RWPE1 (cell line): ENCODE data around the gene LRTM2.

ENCODE experiments used
- CTCF ChIA-PET: fragments of 350-600 bp; sonication (Branson Sonifier 250); formaldehyde crosslinking; extraction: SDS; loops from one replicate; lab custom pipeline; 2021; lab: Yijun Ruan, JAX
- POLR2A ChIA-PET: fragments of 400-600 bp; formaldehyde crosslinking; extraction: SDS; loops from one replicate; lab custom pipeline; 2020; ENCODE audit warnings: antibody characterized with exemption; ENCODE audit not compliant: low non-redundant PET; lab: Yijun Ruan, JAX
- DNase-seq: peaks from one replicate; pipeline ENCODE4 v3.0.0; 2012; ENCODE audit warnings: low spot score
- H3K27ac ChIP-seq: fragments of 450-650 bp; 2 replicates; pipeline ENCODE4 v1.5.1; 2017
- TF ChIP-seq, protein P1 (sequence below): fragments of 450-650 bp; conservative IDR thresholded peaks from 2 replicates; pipeline ENCODE4 v1.5.1; 2017; ENCODE audit warnings: low read depth, mild to moderate bottlenecking

The LRTM2 gene

DNA sequence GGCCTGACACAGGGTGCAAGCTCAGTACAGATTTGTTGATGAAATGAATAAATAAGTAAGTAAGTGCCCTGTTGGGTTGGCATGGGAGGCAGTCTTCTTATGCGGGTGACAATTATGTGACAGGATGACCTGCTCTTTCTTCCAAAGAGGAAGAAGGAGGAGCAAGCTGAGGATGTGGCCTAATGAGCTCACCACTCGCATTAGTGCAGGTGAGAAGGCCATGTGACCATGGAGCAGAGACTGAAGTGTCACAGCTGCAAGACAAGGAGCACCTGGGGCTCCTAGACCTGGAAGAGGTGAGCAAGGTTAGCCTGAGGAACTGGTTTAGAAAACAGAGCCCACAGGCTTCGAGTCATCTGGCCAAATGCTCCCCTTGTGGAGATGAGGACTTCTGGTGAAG lies 34.9 kb downstream of the LRTM2 start:
- ChIA-PET CTCF (interaction anchor here (0.6 kb wide), 1 partner anchor 12 kb away, joined by 3 read pairs; no protein-coding TSS in a partner anchor), POLR2A (no interaction called here)
- no peak overlapping the region for H3K27ac ChIP-seq
- TF ChIP-seq, protein P1, sequence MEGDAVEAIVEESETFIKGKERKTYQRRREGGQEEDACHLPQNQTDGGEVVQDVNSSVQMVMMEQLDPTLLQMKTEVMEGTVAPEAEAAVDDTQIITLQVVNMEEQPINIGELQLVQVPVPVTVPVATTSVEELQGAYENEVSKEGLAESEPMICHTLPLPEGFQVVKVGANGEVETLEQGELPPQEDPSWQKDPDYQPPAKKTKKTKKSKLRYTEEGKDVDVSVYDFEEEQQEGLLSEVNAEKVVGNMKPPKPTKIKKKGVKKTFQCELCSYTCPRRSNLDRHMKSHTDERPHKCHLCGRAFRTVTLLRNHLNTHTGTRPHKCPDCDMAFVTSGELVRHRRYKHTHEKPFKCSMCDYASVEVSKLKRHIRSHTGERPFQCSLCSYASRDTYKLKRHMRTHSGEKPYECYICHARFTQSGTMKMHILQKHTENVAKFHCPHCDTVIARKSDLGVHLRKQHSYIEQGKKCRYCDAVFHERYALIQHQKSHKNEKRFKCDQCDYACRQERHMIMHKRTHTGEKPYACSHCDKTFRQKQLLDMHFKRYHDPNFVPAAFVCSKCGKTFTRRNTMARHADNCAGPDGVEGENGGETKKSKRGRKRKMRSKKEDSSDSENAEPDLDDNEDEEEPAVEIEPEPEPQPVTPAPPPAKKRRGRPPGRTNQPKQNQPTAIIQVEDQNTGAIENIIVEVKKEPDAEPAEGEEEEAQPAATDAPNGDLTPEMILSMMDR = no peak
- no peak for DNase-seq

DNA sequence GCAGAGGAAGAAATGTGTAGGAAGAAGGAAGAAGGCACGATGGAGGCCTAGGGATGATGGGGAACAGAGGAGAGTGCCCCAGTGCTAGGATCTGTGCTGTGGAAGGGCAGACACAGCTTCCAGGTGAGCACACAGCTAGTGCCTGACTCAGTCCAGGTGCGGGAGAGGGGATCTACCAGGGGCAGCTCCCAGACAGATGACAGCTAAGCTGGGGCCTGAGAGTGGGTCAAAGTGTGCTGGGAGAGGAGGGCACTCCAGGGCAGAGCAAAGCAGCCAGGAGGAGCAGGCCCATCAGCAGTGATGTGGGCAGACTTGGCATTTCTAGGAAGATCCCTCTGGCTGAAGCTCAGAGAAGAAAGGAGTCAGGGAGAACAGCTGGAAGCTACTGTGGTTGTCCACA lies 36.7 kb downstream of the LRTM2 start:
- POLR2A ChIA-PET = interaction anchor here (0.6 kb wide), 1 partner anchor 12 kb away, joined by 9 read pairs; no protein-coding TSS in a partner anchor
- H3K27ac ChIP-seq = no peak overlapping the region
- no peak for DNase-seq
- TF ChIP-seq, protein P1 = no peak
- CTCF ChIA-PET = interaction anchor here (1.1 kb wide), 1 partner anchor 9 kb away, joined by 10 read pairs; no protein-coding TSS in a partner anchor

GRCh38 chr12:1857821-1858220 lies 37.5 kb downstream of the LRTM2 start:
- POLR2A ChIA-PET = no interaction called here
- TF ChIP-seq, protein P1 = no peak
- CTCF ChIA-PET = no interaction called here
- no peak overlapping the region for H3K27ac ChIP-seq
- no peak for DNase-seq

GRCh38 chr12:1858456-1858855 lies 38.1 kb downstream of the LRTM2 start:
- no peak for DNase-seq
- CTCF ChIA-PET = interaction anchor here (0.7 kb wide), 1 partner anchor 432 kb away, joined by 5 read pairs; no protein-coding TSS in a partner anchor
- POLR2A ChIA-PET = no interaction called here
- TF ChIP-seq, protein P1 = no peak
- H3K27ac ChIP-seq = no peak overlapping the region

DNA sequence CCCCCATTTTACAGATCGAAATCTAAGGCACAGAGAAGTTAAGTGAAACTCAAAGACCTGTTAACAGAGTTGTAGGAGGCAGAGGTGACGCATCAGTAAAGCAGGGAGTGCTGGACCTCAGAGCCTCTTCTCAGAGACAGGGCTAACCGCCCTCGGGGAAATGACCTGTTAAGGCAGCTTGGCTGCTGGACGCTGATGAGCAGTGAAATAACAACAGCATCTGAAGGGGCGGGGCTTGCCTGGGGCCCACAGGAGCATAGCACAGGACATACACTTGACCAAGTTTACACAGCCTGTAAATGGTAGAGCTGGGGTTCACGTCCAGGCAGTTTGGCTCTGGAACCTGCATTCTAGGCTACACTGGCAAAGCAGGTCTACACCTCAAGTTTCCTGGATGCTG lies 39.3 kb downstream of the LRTM2 start:
- DNase-seq = no peak
- TF ChIP-seq, protein P1 = no peak
- ChIA-PET CTCF (interaction anchor here (0.6 kb wide), 1 partner anchor 104 kb away, joined by 3 read pairs; no protein-coding TSS in a partner anchor), POLR2A (no interaction called here)
- no peak overlapping the region for H3K27ac ChIP-seq

GRCh38 chr12:1862973-1863372 lies 42.6 kb downstream of the LRTM2 start:
- TF ChIP-seq, protein P1 = no peak
- no peak for DNase-seq
- CTCF ChIA-PET = interaction anchor here (0.9 kb wide), 1 partner anchor 721 kb away, joined by 4 read pairs; no protein-coding TSS in a partner anchor
- POLR2A ChIA-PET = no interaction called here
- no peak overlapping the region for H3K27ac ChIP-seq
